ENCODE results near the gene KISS1R. TPM values are rescaled to one million over a fixed set of nuclear protein-coding genes. Genes with fewer than 3 reads are reported as not detected.
A peak's percentile ranks its signal among the peaks of the same experiment; 100 is the strongest.

KISS1R gene
- total and polyA plus RNA-seq, 8 donors = 0.16 to 1.0 (median 0.31) TPM; not detected in 2

- FAIRE-seq (no peak), DNase-seq (peak in 1 of 6 donors; percentile 71), ATAC-seq (peak in 3 of 4 donors; percentile 8 to 47 (median 42))
- intact Hi-C loops (cut with DNase I) = loop anchor here in 2 of 3 donors (5.0 to 10.0 kb wide), 3 partner anchors 38 to 115 kb away; partner anchors contain the start of genes KISS1R (in 1 of the 2) and WDR18 (in 1 of the 2)
- H3K9me3 ChIP-seq = no peaks in the 10 kb centered on the region
- H3K4me3 ChIP-seq = no peak overlapping the region
- TF ChIP-seq CTCF (IDR thresholded peaks at IDR 0.05) = no peak
- 85 to 88% methylated on average over 26 to 29 of the region's 29 CpGs for WGBS, 2 donors
- H3K4me1 ChIP-seq = no peaks in the 10 kb centered on the region
- no peaks in the 10 kb centered on the region for H3K27me3 ChIP-seq
- peaks cover 0 to 17% (median 4%) of the 10 kb centered on the region in 3 donors for H3K36me3 ChIP-seq
- no peak overlapping the region for H3K27ac ChIP-seq
Observed at GRCh38 chr19:869245-870177, 47.6 kb upstream of the KISS1R start.

GRCh38 chr19:870314-870713 is 46.8 kb upstream of the KISS1R start:
- peaks cover 0 to 21% (median 4%) of the 10 kb centered on the region in 3 donors for H3K36me3 ChIP-seq
- no peak for TF ChIP-seq CTCF (IDR thresholded peaks at IDR 0.05)
- no peak overlapping the region for H3K4me3 ChIP-seq
- H3K9me3 ChIP-seq = no peaks in the 10 kb centered on the region
- intact Hi-C loops (cut with DNase I) = no loop called here
- no peak overlapping the region for H3K27ac ChIP-seq
- H3K27me3 ChIP-seq = no peaks in the 10 kb centered on the region
- 94 to 97% methylated on average over 8 of the region's 8 CpGs for WGBS, 2 donors
- ATAC-seq = no peak
- no peaks in the 10 kb centered on the region for H3K4me1 ChIP-seq
- no peak for DNase-seq
- no peak for FAIRE-seq

- no peaks in the 10 kb centered on the region for H3K4me1 ChIP-seq
- FAIRE-seq (no peak), DNase-seq (peak in 4 of 6 donors; percentile 43 to 89 (median 65)), ATAC-seq (peak in 1 of 4 donors; percentile 29)
- WGBS, 2 donors = 80 to 84% methylated on average over 22 to 28 of the region's 28 CpGs
- no peaks in the 10 kb centered on the region for H3K27me3 ChIP-seq
- no peak overlapping the region for H3K4me3 ChIP-seq
- no peak for TF ChIP-seq CTCF (IDR thresholded peaks at IDR 0.05)
- no peak overlapping the region for H3K27ac ChIP-seq
- H3K9me3 ChIP-seq = no peaks in the 10 kb centered on the region
- H3K36me3 ChIP-seq = peaks cover 0 to 26% (median 4%) of the 10 kb centered on the region in 3 donors
- intact Hi-C loops (cut with DNase I) = no loop called here
Observed at GRCh38 chr19:870963-871401, 46.2 kb upstream of the KISS1R start.

GRCh38 chr19:871446-872265 is 45.5 kb upstream of the KISS1R start:
- intact Hi-C loops (cut with DNase I) = no loop called here
- ATAC-seq (no peak), DNase-seq (peak in 2 of 6 donors; percentile 60 to 77), FAIRE-seq (no peak)
- H3K4me3 ChIP-seq = no peak overlapping the region
- no peaks in the 10 kb centered on the region for H3K4me1 ChIP-seq
- no peak overlapping the region for H3K27ac ChIP-seq
- WGBS, 2 donors = 94 to 97% methylated on average over 20 to 21 of the region's 33 CpGs
- TF ChIP-seq CTCF (IDR thresholded peaks at IDR 0.05) = no peak
- no peaks in the 10 kb centered on the region for H3K9me3 ChIP-seq
- H3K27me3 ChIP-seq = no peaks in the 10 kb centered on the region
- H3K36me3 ChIP-seq = peaks cover 0 to 27% (median 4%) of the 10 kb centered on the region in 3 donors

Data from pancreas (tissue), 10 donors.